H9 (cell line): Measurements from ENCODE around the gene MYO15B. TPM values are rescaled to one million over a fixed set of nuclear protein-coding genes. Genes with fewer than 3 reads are reported as not detected.

ENCODE experiments used
- DNase-seq: peaks from one replicate; pipeline ENCODE4 v3.0.0-alpha.2; 2017
- H2AFZ ChIP-seq: one replicate; pipeline ENCODE4 v1.6.1; 2013; ENCODE audit warnings: mild to moderate bottlenecking, low read length, control low read depth, moderate library complexity
- H2AK5ac ChIP-seq: 2 replicates; pipeline ENCODE4 v1.6.1; 2013; ENCODE audit warnings: low read length, control low read depth, mixed read lengths; ENCODE audit not compliant: insufficient read length
- H2BK120ac ChIP-seq: one replicate; pipeline ENCODE4 v1.6.1; 2013; ENCODE audit warnings: low read depth, mild to moderate bottlenecking, low read length, control low read depth, inconsistent platforms; ENCODE audit not compliant: poor library complexity, severe bottlenecking
- H2BK12ac ChIP-seq: 2 replicates; pipeline ENCODE4 v1.6.1; 2013; ENCODE audit warnings: low read length, control low read depth, mixed read lengths, low read depth; ENCODE audit not compliant: insufficient read length
- H2BK15ac ChIP-seq: 2 replicates; pipeline ENCODE4 v1.6.1; 2013; ENCODE audit warnings: low read depth, low read length, control low read depth
- H2BK20ac ChIP-seq: one replicate; pipeline ENCODE4 v1.6.1; 2013; ENCODE audit warnings: low read depth, mild to moderate bottlenecking, low read length, control low read depth, inconsistent platforms; ENCODE audit not compliant: poor library complexity, severe bottlenecking
- H2BK5ac ChIP-seq: 2 replicates; pipeline ENCODE4 v1.6.1; 2013; ENCODE audit warnings: low read length, control low read depth, mixed read lengths; ENCODE audit not compliant: insufficient read length
- H3K14ac ChIP-seq: 2 replicates; pipeline ENCODE4 v1.6.1; 2013; ENCODE audit warnings: low read length, control low read depth; ENCODE audit not compliant: insufficient read depth
- H3K18ac ChIP-seq: 2 replicates; pipeline ENCODE4 v1.6.1; 2013; ENCODE audit warnings: low read depth, mild to moderate bottlenecking, mixed read lengths, low read length, control low read depth; ENCODE audit not compliant: insufficient read length
- H3K23ac ChIP-seq: 2 replicates; pipeline ENCODE4 v1.6.1; 2013; ENCODE audit warnings: low read length, control low read depth, mixed read lengths, low read depth; ENCODE audit not compliant: insufficient read length
- H3K23me2 ChIP-seq: 2 replicates; pipeline ENCODE4 v1.6.1; 2013; ENCODE audit warnings: low read depth, mild to moderate bottlenecking, mixed read lengths, low read length, control low read depth; ENCODE audit not compliant: insufficient read length, poor library complexity, severe bottlenecking
- H3K27ac ChIP-seq: 2 replicates; pipeline ENCODE4 v1.5.1; 2013; ENCODE audit warnings: low read length, control low read depth, mixed read lengths, low read depth; ENCODE audit not compliant: insufficient read length
- H3K27me3 ChIP-seq: 2 replicates; pipeline ENCODE4 v1.6.1; 2013; ENCODE audit warnings: low read length, control low read depth, inconsistent platforms; ENCODE audit not compliant: insufficient read depth
- H3K4ac ChIP-seq: 2 replicates; pipeline ENCODE4 v1.6.1; 2013; ENCODE audit warnings: low read depth, mild to moderate bottlenecking, control low read depth, inconsistent platforms, low read length, moderate library complexity
- H3K4me1 ChIP-seq: 2 replicates; pipeline ENCODE4 v1.6.1; 2013; ENCODE audit warnings: low read length, control low read depth, inconsistent platforms; ENCODE audit not compliant: insufficient read depth
- H3K4me2 ChIP-seq: 2 replicates; pipeline ENCODE4 v1.6.1; 2013; ENCODE audit warnings: low read length, control low read depth, mixed read lengths; ENCODE audit not compliant: insufficient read length, insufficient read depth
- H3K56ac ChIP-seq: 2 replicates; pipeline ENCODE4 v1.6.1; 2013; ENCODE audit warnings: low read depth, mild to moderate bottlenecking, mixed read lengths, low read length, control low read depth; ENCODE audit not compliant: insufficient read length
- H3K79me1 ChIP-seq: 2 replicates; pipeline ENCODE4 v1.6.1; 2013; ENCODE audit warnings: low read depth, mild to moderate bottlenecking, moderate library complexity, low read length, control low read depth, inconsistent platforms; ENCODE audit not compliant: insufficient read depth, poor library complexity, severe bottlenecking
- H3K79me2 ChIP-seq: 2 replicates; pipeline ENCODE4 v1.6.1; 2013; ENCODE audit warnings: low read length, control low read depth, inconsistent platforms; ENCODE audit not compliant: insufficient read depth
- H3K9ac ChIP-seq: 2 replicates; pipeline ENCODE4 v1.6.1; 2013; ENCODE audit warnings: low read length, control low read depth, mixed read lengths; ENCODE audit not compliant: insufficient read length; ENCODE audit errors: extremely low read depth
- H3K9me3 ChIP-seq: one replicate; pipeline ENCODE4 v1.6.1; 2013; ENCODE audit warnings: low read depth, low read length, inconsistent platforms; ENCODE audit not compliant: control insufficient read depth
- H3T11ph ChIP-seq: one replicate; pipeline ENCODE4 v1.6.1; 2013; ENCODE audit warnings: mild to moderate bottlenecking, low read length, control low read depth, inconsistent platforms
- H4K20me1 ChIP-seq: one replicate; pipeline ENCODE4 v1.6.1; 2013; ENCODE audit not compliant: control insufficient read depth, insufficient read length, insufficient read depth
- H4K5ac ChIP-seq: 2 replicates; pipeline ENCODE4 v1.6.1; 2013; ENCODE audit warnings: low read depth, mild to moderate bottlenecking, mixed read lengths, low read length, control low read depth; ENCODE audit not compliant: insufficient read length
- H4K8ac ChIP-seq: replicated peaks from 2 replicates; pipeline ENCODE4 v1.6.1; 2013; ENCODE audit warnings: low read length, control low read depth, mixed read lengths, low read depth; ENCODE audit not compliant: insufficient read length
- H4K91ac ChIP-seq: 2 replicates; pipeline ENCODE4 v1.6.1; 2013; ENCODE audit warnings: low read depth, mild to moderate bottlenecking, moderate library complexity, mixed read lengths, low read length, control low read depth; ENCODE audit not compliant: insufficient read length
- H3K27ac Mint-ChIP-seq, 3 experiments: 2 replicates in 2 of 3; 3 replicates in 1 of 3; pipeline ENCODE4 v1.8.0; 2020 to 2021; ENCODE audit warnings: mixed read lengths in 3 of 3, mild to moderate bottlenecking in 1 of 3, moderate library complexity in 1 of 3
- H3K27me3 Mint-ChIP-seq: 2 replicates; pipeline ENCODE4 v1.8.0; 2021; ENCODE audit warnings: low read depth, mild to moderate bottlenecking, moderate library complexity, mixed read lengths
- H3K36me3 Mint-ChIP-seq, 3 experiments: 2 replicates in 2 of 3; 3 replicates in 1 of 3; pipeline ENCODE4 v1.8.0; 2020 to 2021; ENCODE audit warnings: low read depth in 3 of 3, mixed read lengths in 3 of 3; ENCODE audit not compliant: insufficient read depth in 1 of 3
- H3K4me1 Mint-ChIP-seq, 2 experiments: 2 replicates each; pipeline ENCODE4 v1.8.0; 2020; ENCODE audit warnings: mixed read lengths in 2 of 2
- H3K4me3 Mint-ChIP-seq, 2 experiments: 2 replicates in 1 of 2; 3 replicates in 1 of 2; pipeline ENCODE4 v1.8.0; 2020 to 2021; ENCODE audit warnings: mild to moderate bottlenecking in 2 of 2, mixed read lengths in 2 of 2, moderate library complexity in 1 of 2
- H3K9me3 Mint-ChIP-seq, 2 experiments: 2 replicates in 1 of 2; 3 replicates in 1 of 2; pipeline ENCODE4 v1.8.0; 2020; ENCODE audit warnings: mild to moderate bottlenecking in 2 of 2, mixed read lengths in 2 of 2, moderate library complexity in 1 of 2
- CTCF ChIP-seq: fragments of 200-600 bp; sonication (generic); conservative IDR thresholded peaks from 3 replicates; pipeline ENCODE4 v1.8.0; 2021; ENCODE audit warnings: antibody characterized with exemption, mild to moderate bottlenecking
- WGBS: extraction: QIAGEN DNeasy Blood & Tissue Kit; methylation state at CpG from one replicate; pipeline ENCODE4 v1.1.7; 2013; ENCODE audit warnings: missing lambda C conversion rate, low lambda C conversion rate, mixed read lengths; ENCODE audit not compliant: insufficient read length; ENCODE audit errors: extremely low coverage; 5-methylcytosine and 5-hydroxymethylcytosine counted together
- total RNA-seq: library from RNA; stranded (reverse); gene quantifications from 2 replicates; pipeline ENCODE4 v1.2.1, GENCODE V29; 2021

Gene MYO15B
- total RNA-seq, 1 experiment from 2014 or later: 41.9 TPM

- H2BK120ac ChIP-seq: no peak overlapping the region
- no peak overlapping the region for H2BK5ac ChIP-seq
- WGBS: no CpG with 5 or more reads among the region's 23 CpGs
- Mint-ChIP-seq H3K36me3 (peaks cover 0 to 15% (median 2%) of the 10 kb centered on the region in 3 experiments; a peak in 3 of 7 replicates), H3K9me3 (no peaks in the 10 kb centered on the region), H3K27ac (no peak overlapping the region), H3K4me3 (no peak overlapping the region), H3K4me1 (peaks cover 0 to 2% of the 10 kb centered on the region in 2 experiments; a peak in 1 of 4 replicates), H3K27me3 (peaks cover 8% of the 10 kb centered on the region)
- no peaks in the 10 kb centered on the region for H3K79me2 ChIP-seq
- H2BK12ac ChIP-seq: no peak overlapping the region
- H3T11ph ChIP-seq: no peak overlapping the region
- no peak for DNase-seq
- no peaks in the 10 kb centered on the region for H4K20me1 ChIP-seq
- no peak overlapping the region for H3K56ac ChIP-seq
- no peaks in the 10 kb centered on the region; the same call in 1 of the 2 replicates for H3K27me3 ChIP-seq
- H3K4me1 ChIP-seq: no peaks in the 10 kb centered on the region
- no peak overlapping the region for H3K18ac ChIP-seq
- TF ChIP-seq CTCF: no peak
- H3K23me2 ChIP-seq: no peaks in the 10 kb centered on the region
- H3K9ac ChIP-seq: no peak overlapping the region
- no peak overlapping the region for H4K5ac ChIP-seq
- H2AK5ac ChIP-seq: no peak overlapping the region
- no peak overlapping the region for H2BK15ac ChIP-seq
- H2BK20ac ChIP-seq: no peak overlapping the region
- H4K8ac ChIP-seq: no peak overlapping the region
- no peak overlapping the region for H2AFZ ChIP-seq
- H3K79me1 ChIP-seq: no peaks in the 10 kb centered on the region
- H3K9me3 ChIP-seq: no peaks in the 10 kb centered on the region
- no peak overlapping the region for H3K27ac ChIP-seq
- no peak overlapping the region for H3K4ac ChIP-seq
- no peak overlapping the region for H3K4me2 ChIP-seq
- no peak overlapping the region for H4K91ac ChIP-seq
- H3K23ac ChIP-seq: no peak overlapping the region
- no peak overlapping the region; the same call in 1 of the 2 replicates for H3K14ac ChIP-seq
These were observed 37.2 kb downstream of the MYO15B start for GRCh38 chr17:75624714-75625345.
